ENCODE data around the gene AK3. TPM values are rescaled to one million over a fixed set of nuclear protein-coding genes. Genes with fewer than 3 reads are reported as not detected.
A peak's percentile ranks its signal among the peaks of the same experiment; 100 is the strongest.

The AK3 gene
- total and polyA plus RNA-seq, 10 of the 15 experiments (the other 5 are each of a cell fraction or from before 2014, with no cell fraction given) = 14.2 to 86.6 (median 43.9) TPM

- CTCF ChIA-PET = interaction anchor here (0.7 to 8.7 kb wide), 13 partner anchors 12 to 852 kb away, joined by 3 to 53 read pairs (median 5); no protein-coding TSS in a partner anchor
- no peak for FAIRE-seq
Observed at GRCh38 chr9:4748612-4749011, 7.6 kb upstream of the AK3 start.

More at GRCh38 chr9:4748612-4749011, 7.6 kb upstream of the AK3 start:
- SMC1A ChIA-PET (ENCODE audit: uncharacterized antibody, unreplicated experiment) = interaction anchor here (0.9 to 1.8 kb wide), 4 partner anchors 13 to 144 kb away, joined by 3 to 6 read pairs (median 5); no protein-coding TSS in a partner anchor
- no peak overlapping the region for H3K9ac ChIP-seq (ENCODE audit: control insufficient read depth, insufficient read depth, low read length)
- no peaks in the 10 kb centered on the region for H4K20me1 ChIP-seq (ENCODE audit: control insufficient read depth, insufficient read depth)
- no peak overlapping the region for H2AFZ ChIP-seq (ENCODE audit: control insufficient read depth, low read depth, low read length)
- POLR2A ChIA-PET = interaction anchor here (1.0 kb wide), 1 partner anchor 236 kb away, joined by 3 read pairs; the partner anchor contains the start of gene JAK2
- intact Hi-C loops (cut with micrococcal nuclease; ENCODE audit: unreplicated experiment) (loop anchor here (5.0 kb wide), 1 partner anchor 146 kb away; no protein-coding TSS in a partner anchor), in situ Hi-C loops (cut with MboI) (no loop called here)
- no peak overlapping the region for H3K27ac ChIP-seq (ENCODE audit: control insufficient read depth, insufficient read depth)
- no peaks in the 10 kb centered on the region for H3K4me1 ChIP-seq (ENCODE audit: control insufficient read depth, insufficient read depth, low read length)
- TF ChIP-seq BCL3 (IDR thresholded peaks at IDR 0.05; ENCODE audit: borderline replicate concordance, insufficient read depth, low read depth, low read length, poor library complexity, severe bottlenecking) (no peak), POLR2AphosphoS5 (IDR thresholded peaks at IDR 0.05; ENCODE audit: low read length) (no peak), ZBTB4 (CRISPR knock-in tag; IDR thresholded peaks at IDR 0.05) (no peak), FOS (IDR thresholded peaks at IDR 0.05; ENCODE audit: borderline replicate concordance, extremely low read depth, insufficient read length) (no peak), STAT3 (IDR thresholded peaks at IDR 0.05; ENCODE audit: low read depth, low read length) (no peak), MYB (IDR thresholded peaks at IDR 0.05; ENCODE audit: borderline replicate concordance, low read depth, low read length) (no peak), GATAD2B (conservative IDR thresholded peaks at IDR 0.05; ENCODE audit: low read depth) (no peak), IRF4 (IDR thresholded peaks at IDR 0.05; ENCODE audit: low read depth, low read length) (no peak), PAX5 (IDR thresholded peaks at IDR 0.05; ENCODE audit: borderline replicate concordance, low read depth, low read length) (no peak), SUPT20H (IDR thresholded peaks at IDR 0.05; ENCODE audit: borderline replicate concordance, control insufficient read depth, low read depth, low read length) (no peak), MAX (IDR thresholded peaks at IDR 0.05; ENCODE audit: low read depth, low read length) (no peak), NFIC (IDR thresholded peaks at IDR 0.05; ENCODE audit: low read depth, low read length) (no peak), SMARCA5 (IDR thresholded peaks at IDR 0.05) (no peak), RB1 (IDR thresholded peaks at IDR 0.05; ENCODE audit: borderline replicate concordance) (no peak)
- ATAC-seq = peak; percentile 61
- H3K4me3 ChIP-seq = no peak overlapping the region
- no peaks in the 10 kb centered on the region for H3K27me3 ChIP-seq (replicated peaks in 1 of 2; ENCODE audit: control insufficient read depth in 2 of 2, insufficient read depth in 2 of 2, low read length in 1 of 2)
- 78% methylated on average over 5 of the region's 5 CpGs for WGBS (ENCODE audit: insufficient coverage, insufficient replicate concordance, low lambda C conversion rate, missing lambda C conversion rate)
- BruUV-seq (replicated peaks) = no TSS peak
- H3K4me2 ChIP-seq (ENCODE audit: control insufficient read depth, insufficient read depth) = no peak overlapping the region
- DNase-seq (ENCODE audit: low read depth, low spot score) = no peak
- H3K9me3 ChIP-seq (replicated peaks; ENCODE audit: control insufficient read depth, insufficient read depth, low read length) = no peaks in the 10 kb centered on the region
- no peaks in the 10 kb centered on the region for H3K36me3 ChIP-seq (ENCODE audit: control insufficient read depth in 2 of 2, insufficient read depth in 2 of 2, low read length in 1 of 2)
- no peaks in the 10 kb centered on the region for H3K79me2 ChIP-seq (ENCODE audit: control insufficient read depth, insufficient read depth, low read length)
- RAD21 ChIA-PET (ENCODE audit: unreplicated experiment) = interaction anchor here (0.8 to 2.2 kb wide), 3 partner anchors 175 to 690 kb away, joined by 3 to 8 read pairs (median 6); partner anchors contain the start of gene PLGRKT
